NCI-H446 treated with DMSO at 0.1 percent for 48 hours (cell line): ENCODE results near the gene ZNF480.
"Not testable (repeated sequence)": the region's sequence is repeated elsewhere in the genome, so short reads cannot be mapped to it uniquely, and the experiment has no call there.

Experiments used
- DNase-seq: peaks from one replicate; lab custom pipeline; 2025; lab: John Stamatoyannopoulos, UW

ZNF480 gene

GRCh38 chr19:52296773-52297600 lies at the start of gene ZNF480:
Gene ZNF480, plus strand, starts transcription at chr19:52297169. Its CDS starts 3,244 bp downstream, at chr19:52300413.
- DNase-seq = peak; percentile 57

- no peak for DNase-seq
Observed at GRCh38 chr19:52248241-52248640, 48.7 kb upstream of the ZNF480 start.

GRCh38 chr19:52258426-52258825 lies 38.5 kb upstream of the ZNF480 start:
- no peak for DNase-seq

GRCh38 chr19:52265556-52265955 lies 31.4 kb upstream of the ZNF480 start:
- not testable (repeated sequence) for DNase-seq

- DNase-seq = peak; percentile 94
Observed at GRCh38 chr19:52269338-52270261, 27.4 kb upstream of the ZNF480 start, which contains the start of gene ZNF766. Gene ZNF766, plus strand, starts transcription at chr19:52269587. Its CDS starts 27 bp downstream, at chr19:52269614.

GRCh38 chr19:52270266-52270885 lies 26.6 kb upstream of the ZNF480 start:
- DNase-seq = no peak

GRCh38 chr19:52273301-52273700 lies 23.7 kb upstream of the ZNF480 start:
- no peak for DNase-seq

GRCh38 chr19:52274191-52274590 lies 22.8 kb upstream of the ZNF480 start:
- DNase-seq = no peak

- no peak for DNase-seq
Observed at GRCh38 chr19:52275988-52276387, 21.0 kb upstream of the ZNF480 start.

GRCh38 chr19:52277471-52277870 lies 19.5 kb upstream of the ZNF480 start:
- DNase-seq = no peak

- no peak for DNase-seq
Observed at GRCh38 chr19:52286256-52286655, 10.7 kb upstream of the ZNF480 start.

GRCh38 chr19:52291781-52292180 lies 5.2 kb upstream of the ZNF480 start:
- DNase-seq = no peak

- not testable (repeated sequence) for DNase-seq
Observed at GRCh38 chr19:52292946-52293345, 4.0 kb upstream of the ZNF480 start.

GRCh38 chr19:52296400-52296772 lies 583 bp upstream of the ZNF480 start:
- DNase-seq = no peak

- DNase-seq = no peak
Observed at GRCh38 chr19:52297601-52298364, 814 bp downstream of the ZNF480 start.

- DNase-seq = no peak
Observed at GRCh38 chr19:52307275-52307674, 10.3 kb downstream of the ZNF480 start.

- DNase-seq = no peak
Observed at GRCh38 chr19:52322429-52322828, 25.5 kb downstream of the ZNF480 start.

- DNase-seq = no peak
Observed at GRCh38 chr19:52331757-52332156, 34.8 kb downstream of the ZNF480 start.

- no peak for DNase-seq
Observed at GRCh38 chr19:52335768-52336116, 38.8 kb downstream of the ZNF480 start.

- no peak for DNase-seq
Observed at GRCh38 chr19:52336117-52336790, 39.3 kb downstream of the ZNF480 start, which contains the start of gene ZNF610. Gene ZNF610, plus strand, starts transcription at chr19:52336243. Its CDS starts 12,930 bp downstream, at chr19:52349173.
